ENCODE data around the gene ACYP1. TPM values are rescaled to one million over a fixed set of nuclear protein-coding genes. Genes with fewer than 3 reads are reported as not detected.

Gene ACYP1
- total RNA-seq, 1 experiment from 2014 or later: 36.1 TPM

Small RNA genes lying within 50 kb of the gene (small RNA-seq; reads per million reads assigned to genes)
- gene RNU6-689P: 0 reads per million in 2 experiments

Other genes starting within 250 kb of the ACYP1 start
- gene PROX2, start 187.9 kb downstream of the ACYP1 start, total RNA-seq (2014; rRNA removed; shearing (Covaris generic)): not detected in 2 replicates
- 55.5 and 63.0 TPM in 2 replicates for gene DLST, start 182.1 kb downstream of the ACYP1 start, total RNA-seq (2014; rRNA removed; shearing (Covaris generic))
- 5.6 and 6.1 TPM in 2 replicates for gene RPS6KL1, start 140.8 kb downstream of the ACYP1 start, total RNA-seq (2014; rRNA removed; shearing (Covaris generic))
- 0.37 and 0.92 TPM in 2 replicates for gene PGF, start 108.4 kb downstream of the ACYP1 start, total RNA-seq (2014; rRNA removed; shearing (Covaris generic))
- 86.4 and 95.5 TPM in 2 replicates for gene EIF2B2, start 61.1 kb downstream of the ACYP1 start, total RNA-seq (2014; rRNA removed; shearing (Covaris generic))
- 13.2 and 18.3 TPM in 2 replicates for gene MLH3, start 12.6 kb downstream of the ACYP1 start, total RNA-seq (2014; rRNA removed; shearing (Covaris generic))
- 0.64 and 0.72 TPM in 2 replicates for gene ZC2HC1C, start 5.6 kb upstream of the ACYP1 start, total RNA-seq (2014; rRNA removed; shearing (Covaris generic))
- gene NEK9, start 63.0 kb upstream of the ACYP1 start, total RNA-seq (2014; rRNA removed; shearing (Covaris generic)): 32.6 and 40.2 TPM in 2 replicates
- gene TMED10, start 112.6 kb upstream of the ACYP1 start, total RNA-seq (2014; rRNA removed; shearing (Covaris generic)): 337 and 371 TPM in 2 replicates
- 16.4 and 18.7 TPM in 2 replicates for gene FOS, start 214.8 kb upstream of the ACYP1 start, total RNA-seq (2014; rRNA removed; shearing (Covaris generic))

Data from NCI-H460 (cell line).